Activated CD4-positive, alpha-beta T cell treated with anti-CD3 and anti-CD28 coated beads, Interleukin-2, amount 50 U/mL, for 4 hours (primary cell): Measurements from ENCODE around the gene TMC4.
"Not testable (repeated sequence)": the region's sequence is repeated elsewhere in the genome, so short reads cannot be mapped to it uniquely, and the experiment has no call there.

Experiments
- DNase-seq, 2 experiments: peaks; one replicate each; pipeline ENCODE4 v3.0.0-alpha.2; 2020

TMC4 gene

DNA sequence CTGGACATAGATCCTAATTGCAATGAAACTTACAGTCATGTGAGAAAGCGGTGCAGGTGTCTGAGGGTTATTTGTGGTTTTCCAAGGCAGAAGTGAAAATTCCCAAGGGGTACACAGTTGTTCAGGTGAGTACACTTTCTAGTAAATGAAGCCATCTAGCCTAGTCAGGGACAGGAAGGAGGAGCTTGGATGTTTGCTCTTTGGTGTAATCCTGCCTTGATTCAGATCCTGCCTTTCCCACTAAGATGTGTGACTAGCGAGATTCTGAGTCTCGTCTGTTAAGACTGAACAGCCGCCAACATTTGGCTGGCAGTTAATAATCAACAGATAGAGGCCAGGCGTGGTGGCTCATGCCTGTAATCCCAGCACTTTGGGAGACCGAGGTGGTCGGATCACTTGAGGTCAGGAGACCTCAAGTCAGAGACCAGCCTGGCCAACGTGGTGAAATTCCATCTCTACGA lies 30.2 kb upstream of the TMC4 start:
- DNase-seq, result no peak

- no peak for DNase-seq
Measured at GRCh38 chr19:54201980-54202379, 29.0 kb upstream of the TMC4 start.

DNA sequence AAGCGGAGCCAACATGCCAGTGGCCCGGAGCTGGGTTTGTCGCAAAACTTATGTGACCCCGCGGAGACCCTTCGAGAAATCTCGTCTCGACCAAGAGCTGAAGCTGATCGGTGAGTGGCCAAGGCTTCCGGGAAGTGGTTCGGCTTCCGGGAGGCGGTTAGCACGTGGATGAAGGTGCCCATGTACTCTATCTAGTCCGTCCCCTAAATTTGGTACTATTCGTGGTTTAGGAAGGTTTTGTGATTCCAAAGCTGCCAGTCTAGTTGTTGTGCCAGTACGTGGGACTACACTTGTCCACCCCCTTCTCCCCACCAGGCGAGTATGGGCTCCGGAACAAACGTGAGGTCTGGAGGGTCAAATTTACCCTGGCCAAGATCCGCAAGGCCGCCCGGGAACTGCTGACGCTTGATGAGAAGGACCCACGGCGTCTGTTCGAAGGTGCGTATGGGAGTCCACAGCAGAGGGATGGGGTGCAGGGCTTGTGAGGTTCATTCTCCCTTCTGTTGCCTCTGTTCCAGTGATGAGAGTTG lies 28.3 kb upstream of the TMC4 start:
- no peak for DNase-seq

DNA sequence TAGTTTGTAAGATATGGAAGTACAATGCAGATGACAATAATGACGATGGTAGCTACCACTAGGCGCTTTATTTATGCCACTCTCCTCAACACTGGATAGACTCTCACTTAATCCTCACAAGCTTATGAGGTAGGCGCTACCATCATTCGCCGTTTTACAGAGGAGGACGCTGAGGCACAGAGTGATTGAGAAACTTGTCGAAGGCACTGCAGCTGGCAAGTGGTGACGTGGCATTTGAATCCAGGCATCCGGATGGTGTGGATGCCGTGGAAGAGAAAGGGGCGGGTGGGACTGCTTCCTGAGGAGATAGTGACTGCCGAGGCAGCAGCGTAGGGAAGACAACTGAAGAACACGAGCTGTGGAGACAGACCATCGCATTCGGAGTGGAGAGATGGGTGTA lies 26.4 kb upstream of the TMC4 start:
- DNase-seq, result no peak

DNA sequence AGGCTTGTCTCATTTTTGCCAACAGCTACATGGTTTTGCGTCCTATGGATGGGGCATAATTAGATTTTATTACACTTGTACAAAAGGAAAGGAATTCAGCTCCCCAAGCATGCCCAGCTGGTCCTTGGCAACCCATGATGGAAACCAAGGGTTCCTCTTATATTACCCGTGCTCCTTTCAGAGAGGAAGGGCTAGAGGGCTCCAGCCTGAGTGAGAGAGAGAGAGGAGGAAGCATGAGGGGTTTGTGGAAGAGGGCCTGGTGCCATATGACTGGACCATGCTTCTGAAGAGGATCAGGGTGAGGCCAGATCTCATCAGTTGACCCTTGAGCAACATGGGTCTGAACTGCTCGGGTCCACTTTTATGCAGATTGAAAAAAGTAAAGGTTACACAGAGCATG lies 24.2 kb upstream of the TMC4 start:
- no peak for DNase-seq

DNA sequence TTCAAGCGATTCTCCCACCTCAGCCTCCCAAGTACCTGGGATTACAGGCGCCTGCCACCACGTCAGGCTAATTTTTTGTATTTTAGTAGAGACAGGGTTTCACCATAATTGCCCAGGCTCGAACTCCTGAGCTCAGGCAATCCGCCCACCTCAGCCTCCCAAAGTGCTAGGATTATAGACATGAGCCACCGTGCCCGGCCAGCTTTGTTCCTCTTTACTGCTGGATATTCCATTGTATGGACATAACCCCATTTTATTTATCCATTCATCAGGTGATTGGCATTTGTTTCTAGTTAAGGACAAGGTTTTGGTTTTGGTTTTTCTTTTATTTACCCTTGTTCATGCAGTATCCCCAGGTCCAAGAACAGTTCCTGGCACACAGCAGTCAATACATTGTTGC lies 23.6 kb upstream of the TMC4 start:
- DNase-seq, result no peak

GRCh38 chr19:54194463-54194862 lies 21.5 kb upstream of the TMC4 start:
- not testable (repeated sequence) for DNase-seq

DNA sequence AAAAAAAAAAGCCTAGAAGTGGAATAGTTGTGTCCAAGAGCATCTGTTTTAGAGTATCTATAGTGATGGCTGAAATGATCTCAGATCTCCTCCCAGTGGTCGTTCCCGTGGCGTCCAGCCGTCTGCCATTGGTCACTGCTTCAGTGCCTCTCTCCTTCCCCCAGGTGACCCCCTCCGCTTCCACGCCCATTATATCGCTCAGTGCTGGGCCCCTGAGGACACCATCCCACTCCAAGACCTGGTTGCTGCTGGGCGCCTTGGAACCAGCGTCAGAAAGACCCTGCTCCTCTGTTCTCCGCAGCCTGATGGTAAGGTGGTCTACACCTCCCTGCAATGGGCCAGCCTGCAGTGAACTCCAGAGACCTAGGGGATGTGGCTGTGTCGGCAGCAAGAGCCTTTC lies 20.1 kb upstream of the TMC4 start:
- no peak for DNase-seq

GRCh38 chr19:54191811-54192453 lies 19.0 kb upstream of the TMC4 start:
- no peak for DNase-seq

DNA sequence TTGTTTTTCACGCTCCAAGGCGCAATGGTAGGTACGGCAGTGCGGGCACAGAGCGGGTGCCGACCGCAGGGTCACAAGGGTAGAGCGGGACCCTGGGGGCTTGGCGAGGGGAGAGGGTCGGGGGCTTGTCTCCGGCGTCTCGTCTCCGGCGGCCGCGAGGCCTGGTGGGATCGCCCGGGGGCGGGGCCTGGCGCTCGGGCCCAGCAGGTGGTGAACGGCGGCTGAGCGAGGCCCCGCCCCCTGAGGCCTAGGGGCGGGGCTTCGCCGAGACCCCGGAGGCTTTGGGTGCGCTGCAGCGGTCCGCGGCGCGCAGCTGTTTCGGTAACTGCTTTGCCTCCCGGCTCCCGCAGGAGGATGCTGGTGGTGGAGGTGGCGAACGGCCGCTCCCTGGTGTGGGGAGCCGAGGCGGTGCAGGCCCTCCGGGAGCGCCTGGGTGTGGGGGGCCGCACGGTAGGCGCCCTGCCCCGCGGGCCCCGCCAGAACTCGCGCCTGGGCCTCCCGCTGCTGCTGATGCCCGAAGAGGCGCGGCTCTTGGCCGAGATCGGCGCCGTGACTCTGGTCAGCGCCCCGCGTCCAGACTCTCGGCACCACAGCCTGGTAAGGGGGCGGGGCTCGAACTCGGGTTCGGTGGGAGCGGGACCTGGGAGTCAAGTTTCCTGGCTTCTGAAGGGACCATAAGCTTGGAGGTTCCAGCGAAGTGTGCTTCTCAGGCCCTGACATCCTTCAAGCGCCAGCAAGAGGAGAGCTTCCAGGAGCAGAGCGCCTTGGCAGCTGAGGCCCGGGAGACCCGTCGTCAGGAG lies 18.3 kb upstream of the TMC4 start, which contains the start of gene TSEN34:
Gene TSEN34 (plus strand): TSS at position 298 of the 800 bp plus-strand sequence. CDS start 57 bp downstream, at position 355.
- DNase-seq, result no peak

DNA sequence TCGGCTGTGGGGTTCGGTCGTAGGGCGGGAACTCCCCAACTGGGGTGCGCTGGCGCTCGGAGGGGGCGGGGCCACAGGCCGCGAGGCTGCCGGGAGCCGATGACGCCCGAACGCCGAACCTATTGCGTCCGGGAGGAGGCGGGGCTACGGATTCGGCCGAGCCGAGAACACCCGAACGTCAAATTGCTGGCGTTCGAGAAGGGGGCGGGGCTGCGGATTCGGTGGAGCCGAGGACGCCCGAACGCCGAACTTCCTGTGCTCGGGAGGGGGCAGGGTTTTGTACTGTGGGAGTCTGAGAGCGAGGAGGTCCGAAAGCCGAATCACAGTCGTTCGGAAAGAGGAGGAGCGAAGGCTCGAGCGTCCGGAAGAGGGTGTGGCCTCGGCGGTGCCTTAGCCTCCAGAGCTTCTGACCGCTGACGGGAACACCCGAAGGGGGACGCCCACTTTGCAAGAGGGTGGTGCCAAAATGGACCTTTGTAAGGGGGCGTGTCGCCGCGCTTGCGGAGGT lies 17.6 kb upstream of the TMC4 start:
- DNase-seq, result peak; percentile 100

DNA sequence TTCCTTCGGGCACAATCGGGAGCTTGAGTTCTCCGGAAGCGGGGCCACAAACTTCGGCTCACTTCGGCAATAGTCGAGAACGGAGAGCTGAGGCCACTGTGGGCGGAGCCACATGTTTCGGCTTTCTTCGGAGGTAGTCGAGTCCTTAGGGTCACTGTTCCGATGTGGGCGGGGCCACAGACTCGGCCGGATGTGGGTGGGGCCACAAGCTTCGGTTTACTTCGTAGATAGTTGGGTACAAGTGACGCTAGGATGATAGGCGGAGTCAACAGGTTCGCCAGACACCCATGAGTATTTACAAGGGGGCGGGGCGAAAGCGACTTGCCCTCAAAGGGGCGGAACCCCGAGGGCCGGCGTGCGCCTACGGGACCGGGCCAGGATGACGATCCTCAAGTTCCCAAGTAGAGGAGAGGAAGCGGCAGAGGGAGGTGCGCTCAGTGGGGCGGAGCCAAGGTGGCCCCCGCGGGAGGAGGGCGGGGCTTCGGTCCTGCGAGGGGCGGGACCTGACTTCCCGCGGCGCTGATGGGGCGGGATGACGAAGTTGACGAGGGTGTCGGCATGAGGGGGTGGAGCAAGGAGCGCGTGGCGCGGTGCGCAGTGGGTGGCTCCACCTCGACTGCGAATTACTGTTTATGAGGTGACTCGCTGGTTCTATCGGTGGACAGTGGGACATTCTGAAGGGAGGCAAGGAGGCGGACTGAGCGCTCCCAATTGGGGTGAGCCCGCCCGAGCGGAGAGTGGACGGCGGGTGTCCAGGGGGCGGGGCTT lies 17.0 kb upstream of the TMC4 start:
- DNase-seq, result peak; percentile 100

- peak; percentile 39 to 43 for DNase-seq
Measured at GRCh38 chr19:54189145-54189734, 16.3 kb upstream of the TMC4 start, which contains the start of gene MBOAT7. Gene MBOAT7 (minus strand): TSS chr19:54189580. CDS start chr19:54188508, 1,072 bp downstream.

DNA sequence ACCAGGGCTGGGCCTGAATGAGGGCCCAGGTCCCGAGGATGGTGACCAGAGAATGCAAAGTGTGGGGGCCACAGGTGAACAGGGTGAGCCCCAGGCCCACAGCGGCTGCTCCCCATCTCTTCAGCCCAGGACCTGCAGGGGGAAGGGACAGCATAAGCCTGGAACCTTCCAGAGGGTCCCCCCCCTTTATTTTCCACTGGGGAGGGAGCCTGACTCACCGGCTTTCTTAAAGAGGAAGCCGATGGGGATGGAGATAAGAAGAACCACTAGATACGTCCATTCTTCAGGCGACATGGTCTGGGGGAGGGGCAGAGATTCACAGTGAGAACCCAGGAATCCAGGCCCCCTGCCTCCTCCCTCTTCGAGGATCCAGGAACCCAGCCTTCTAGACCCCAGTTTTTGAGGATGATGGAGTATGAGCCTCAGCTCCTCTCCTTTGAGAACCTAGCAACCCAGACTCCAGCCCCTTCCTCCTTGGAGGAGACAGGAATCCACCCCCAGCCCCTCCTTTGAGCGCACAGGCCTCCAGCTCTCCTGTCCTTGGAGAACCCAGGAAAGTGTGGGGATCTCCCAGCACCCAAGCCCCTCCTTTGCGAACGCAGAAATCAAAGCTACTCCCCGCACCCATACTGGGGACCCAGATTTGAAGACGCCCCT lies 15.4 kb upstream of the TMC4 start:
- DNase-seq, result peak; percentile 62 to 69

DNA sequence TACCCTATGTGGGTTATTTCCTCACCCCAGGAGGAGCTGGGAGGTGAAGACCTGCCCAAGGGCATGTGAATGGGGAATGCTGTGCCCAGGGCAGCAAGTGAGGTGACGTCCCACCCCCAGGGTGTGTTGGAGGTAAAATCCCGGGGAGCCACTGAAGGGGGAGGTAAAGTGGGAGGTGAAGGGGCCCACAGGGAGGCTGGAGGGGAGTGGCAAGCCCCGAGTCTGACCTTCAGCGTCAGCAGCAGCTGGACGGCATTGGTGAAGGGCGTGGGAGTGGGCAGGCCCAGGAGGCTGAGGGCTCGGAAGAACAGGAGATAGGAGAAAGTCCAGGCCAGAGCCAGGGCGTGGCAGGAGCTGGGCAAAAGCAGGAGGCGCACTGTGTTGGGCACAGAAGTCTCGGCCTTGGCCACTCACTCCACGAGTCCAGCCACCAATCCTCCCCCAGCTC lies 14.0 kb upstream of the TMC4 start:
- no peak for DNase-seq

- DNase-seq, result no peak
Measured at GRCh38 chr19:54186351-54186750, 13.4 kb upstream of the TMC4 start.

DNA sequence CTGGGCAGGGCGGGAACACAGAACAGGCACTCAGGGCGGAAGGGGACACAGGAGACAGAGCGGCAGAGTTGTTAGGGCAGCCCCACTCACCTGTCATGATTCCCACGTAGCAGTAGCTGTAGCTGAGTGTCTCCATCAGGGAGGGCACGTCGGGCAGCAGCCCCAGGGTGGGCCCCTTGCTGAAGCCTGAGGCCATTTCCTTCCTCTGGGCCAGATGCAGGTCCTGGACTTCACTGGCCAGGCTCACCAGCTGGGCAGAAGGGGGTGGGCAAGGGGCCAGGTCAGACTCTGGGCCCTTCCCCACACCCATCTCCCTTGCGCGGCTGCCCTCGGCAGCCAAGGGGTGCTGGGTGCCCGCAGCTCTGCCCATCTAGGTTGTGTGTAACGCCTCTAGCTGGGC lies 10.5 kb upstream of the TMC4 start:
- DNase-seq, result no peak

GRCh38 chr19:54181894-54182293 lies 8.9 kb upstream of the TMC4 start:
- DNase-seq, result not testable (repeated sequence)

DNA sequence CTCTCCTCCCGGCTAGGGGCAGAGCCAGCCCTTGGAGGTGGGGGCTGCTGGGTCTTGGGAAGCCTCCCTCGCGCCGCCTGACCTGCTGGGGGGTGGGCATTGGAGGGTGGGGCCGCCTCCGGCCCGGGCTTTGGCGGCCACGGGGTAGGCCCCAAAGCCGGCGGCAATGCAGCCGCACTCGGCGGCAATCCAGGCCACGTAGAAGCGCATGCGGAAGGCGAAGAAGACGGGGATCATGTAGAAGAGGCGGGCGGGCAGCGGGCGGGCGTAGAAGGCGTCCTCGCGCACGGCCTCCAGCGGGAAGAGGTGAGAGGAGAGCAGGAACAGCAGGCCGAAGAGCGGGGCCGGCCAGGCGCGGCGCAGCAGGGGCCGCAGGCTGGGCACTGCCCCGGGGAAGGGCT lies 7.7 kb upstream of the TMC4 start:
- DNase-seq, result no peak

GRCh38 chr19:54179921-54180461 lies 7.0 kb upstream of the TMC4 start:
- DNase-seq, result no peak

DNA sequence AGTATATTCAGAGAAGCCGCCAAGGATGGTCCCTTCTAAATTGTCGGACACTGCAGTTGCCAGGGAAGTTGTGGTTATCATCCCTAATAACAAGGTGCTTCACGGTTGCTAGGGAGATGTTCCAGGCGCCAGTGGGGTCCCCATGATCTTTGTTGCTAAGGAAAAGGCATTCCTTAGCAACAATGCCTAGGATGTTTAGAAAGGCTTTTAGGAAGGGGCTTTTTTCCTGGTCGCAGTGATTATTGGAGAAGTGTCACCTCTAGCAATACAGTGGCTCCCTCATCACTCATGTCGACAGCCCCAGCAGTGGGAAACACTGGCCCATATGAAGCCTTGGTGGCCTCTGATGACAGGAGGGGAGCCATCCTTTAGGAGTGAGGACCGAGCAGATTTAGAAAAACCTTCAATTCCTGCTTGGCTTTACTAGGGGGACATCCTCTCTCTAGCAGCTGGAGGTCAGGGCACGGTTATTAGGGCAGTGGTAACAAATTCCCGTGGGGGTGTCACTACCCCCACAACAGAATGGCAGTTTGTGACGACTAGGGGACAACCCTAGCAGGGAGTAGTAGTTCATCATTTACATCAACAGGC lies 6.4 kb upstream of the TMC4 start:
- no peak for DNase-seq
